ENCODE measurements around the gene RBM19.
"Not testable (repeated sequence)": the region's sequence is repeated elsewhere in the genome, so short reads cannot be mapped to it uniquely, and the experiment has no call there.

The RBM19 gene

GRCh38 chr12:113908584-113909100 lies 57.5 kb downstream of the RBM19 start:
- no peak for DNase-seq (ENCODE audit: low read depth in 2 of 2, low spot score in 1 of 2)

GRCh38 chr12:113907446-113908180 lies 58.5 kb downstream of the RBM19 start:
- DNase-seq (ENCODE audit: low read depth in 2 of 2, low spot score in 1 of 2) = no peak

- no peak for DNase-seq (ENCODE audit: low read depth in 2 of 2, low spot score in 1 of 2)
Measured at GRCh38 chr12:113906411-113907200, 59.5 kb downstream of the RBM19 start.

GRCh38 chr12:113905829-113906228 lies 60.3 kb downstream of the RBM19 start:
- DNase-seq (ENCODE audit: low read depth in 2 of 2, low spot score in 1 of 2) = no peak

- DNase-seq (ENCODE audit: low read depth in 2 of 2, low spot score in 1 of 2) = no peak
Measured at GRCh38 chr12:113903381-113903863, 62.7 kb downstream of the RBM19 start.

- DNase-seq (ENCODE audit: low read depth in 2 of 2, low spot score in 1 of 2) = not testable (repeated sequence)
Measured at GRCh38 chr12:113901319-113901718, 64.8 kb downstream of the RBM19 start.

GRCh38 chr12:113900716-113901115 lies 65.4 kb downstream of the RBM19 start:
- DNase-seq (ENCODE audit: low read depth in 2 of 2, low spot score in 1 of 2) = no peak

- no peak for DNase-seq (ENCODE audit: low read depth in 2 of 2, low spot score in 1 of 2)
Measured at GRCh38 chr12:113899561-113900471, 66.3 kb downstream of the RBM19 start.

GRCh38 chr12:113899042-113899560 lies 67.0 kb downstream of the RBM19 start:
- DNase-seq (ENCODE audit: low read depth in 2 of 2, low spot score in 1 of 2) = no peak

GRCh38 chr12:113898466-113898865 lies 67.7 kb downstream of the RBM19 start:
- DNase-seq (ENCODE audit: low read depth in 2 of 2, low spot score in 1 of 2) = no peak

GRCh38 chr12:113897406-113897805 lies 68.7 kb downstream of the RBM19 start:
- DNase-seq (ENCODE audit: low read depth in 2 of 2, low spot score in 1 of 2) = no peak

- DNase-seq (ENCODE audit: low read depth in 2 of 2, low spot score in 1 of 2) = no peak
Measured at GRCh38 chr12:113896841-113897240, 69.3 kb downstream of the RBM19 start.

GRCh38 chr12:113896194-113896593 lies 69.9 kb downstream of the RBM19 start:
- no peak for DNase-seq (ENCODE audit: low read depth in 2 of 2, low spot score in 1 of 2)

- no peak for DNase-seq (ENCODE audit: low read depth in 2 of 2, low spot score in 1 of 2)
Measured at GRCh38 chr12:113895176-113895575, 70.9 kb downstream of the RBM19 start.

GRCh38 chr12:113894697-113895096 lies 71.4 kb downstream of the RBM19 start:
- DNase-seq (ENCODE audit: low read depth in 2 of 2, low spot score in 1 of 2) = no peak

- no peak for DNase-seq (ENCODE audit: low read depth in 2 of 2, low spot score in 1 of 2)
Measured at GRCh38 chr12:113893221-113893620, 72.9 kb downstream of the RBM19 start.

- DNase-seq (ENCODE audit: low read depth in 2 of 2, low spot score in 1 of 2) = no peak
Measured at GRCh38 chr12:113892556-113892955, 73.6 kb downstream of the RBM19 start.

- DNase-seq (ENCODE audit: low read depth in 2 of 2, low spot score in 1 of 2) = no peak
Measured at GRCh38 chr12:113891739-113892520, 74.2 kb downstream of the RBM19 start.

GRCh38 chr12:113891167-113891692 lies 74.9 kb downstream of the RBM19 start:
- DNase-seq (ENCODE audit: low read depth in 2 of 2, low spot score in 1 of 2) = no peak

Measured in stimulated activated CD8-positive, alpha-beta memory T cell treated with anti-CD3 and anti-CD28 coated beads, Interleukin-4, amount 100 ng/mL, for 1 hour (primary cell).